A549 (cell line): Measurements from ENCODE around the gene SCARB1. TPM values are rescaled to one million over a fixed set of nuclear protein-coding genes. Genes with fewer than 3 reads are reported as not detected.

Source experiments
- ATAC-seq, 2 experiments: fragments of 200-7000 bp in 1 of 2; fragments of >200 bp in 1 of 2; cut with Nextera tagmentation in 1 of 2; cut with Tn5 transposase in 1 of 2; 3 replicates each; pipeline versions ENCODE4 v1.8.0 to v1.9.1; 2018 to 2020; ENCODE audit warnings: mild to moderate bottlenecking in 1 of 2, moderate library complexity in 1 of 2
- CTCF ChIA-PET: fragments of 300-600 bp; sonication (Branson Sonifier 250); formaldehyde crosslinking; extraction: SDS; loops from one replicate; lab custom pipeline; 2021; ENCODE audit warnings: antibody characterized with exemption, inconsistent platforms; lab: Yijun Ruan, JAX
- POLR2A ChIA-PET: fragments of 350-600 bp; formaldehyde crosslinking; extraction: SDS; loops from one replicate; lab custom pipeline; 2021; ENCODE audit warnings: antibody characterized with exemption, inconsistent platforms; lab: Yijun Ruan, JAX
- DNase-seq, 2 experiments: peaks; one replicate each; pipeline versions ENCODE4 v3.0.0 to v3.0.0-alpha.2; 2011 to 2016; ENCODE audit warnings: low read depth in 1 of 2, low spot score in 1 of 2
- FAIRE-seq: peaks from 2 replicates; lab custom pipeline; 2011; peaks lifted over from hg19 to GRCh38; lab: Jason Lieb, UNC
- H3K27ac ChIP-seq, 2 experiments: fragments of >200 bp; sonication (Bioruptor Twin); formaldehyde crosslinking; 3 replicates each; pipeline ENCODE4 v1.5.1; 2016 to 2017
- H3K4me1 ChIP-seq: fragments of >200 bp; sonication (Bioruptor Twin); formaldehyde crosslinking; 3 replicates; pipeline ENCODE4 v1.6.1; 2016
- H3K4me2 ChIP-seq: fragments of >200 bp; sonication (Bioruptor Twin); formaldehyde crosslinking; 3 replicates; pipeline ENCODE4 v1.6.1; 2016
- H3K4me3 ChIP-seq: fragments of >200 bp; sonication (Bioruptor Twin); formaldehyde crosslinking; 3 replicates; pipeline ENCODE4 v1.5.1; 2016
- H3K9me3 ChIP-seq: fragments of >200 bp; sonication (Bioruptor Twin); formaldehyde crosslinking; 3 replicates; pipeline ENCODE4 v1.6.1; 2016
- BHLHE40 ChIP-seq: IDR thresholded peaks from 2 replicates; pipeline ENCODE4 v1.6.1; 2012; ENCODE audit warnings: low read depth, low read length, inconsistent platforms
- CEBPB ChIP-seq, 2 experiments: fragments of >200 bp in 1 of 2; sonication (Bioruptor Twin) in 1 of 2; formaldehyde crosslinking in 1 of 2; IDR thresholded peaks; 2 replicates each; pipeline ENCODE4 v1.6.1; 2012 to 2016
- EHF ChIP-seq: fragments of 250-450 bp; sonication (Bioruptor Pico); IDR thresholded peaks from 2 replicates; pipeline ENCODE4 v1.5.0; 2020; ENCODE audit warnings: mild to moderate bottlenecking
- EP300 ChIP-seq, 2 experiments: fragments of >200 bp; sonication (Bioruptor Twin); formaldehyde crosslinking; IDR thresholded peaks; 2 replicates in 1 of 2; 3 replicates in 1 of 2; pipeline ENCODE4 v1.6.1; 2016 to 2017
- FOSL2 ChIP-seq, 2 experiments: fragments of 450-650 bp in 1 of 2; fragments of >200 bp in 1 of 2; sonication (Bioruptor Twin) in 1 of 2; formaldehyde crosslinking; IDR thresholded peaks; 2 replicates each; pipeline versions ENCODE4 v1.5.0 to v1.6.1; 2016 to 2020; ENCODE audit warnings: mild to moderate bottlenecking in 1 of 2, moderate library complexity in 1 of 2
- GATA3 ChIP-seq: IDR thresholded peaks from 2 replicates; pipeline ENCODE4 v1.6.1; 2012; ENCODE audit warnings: borderline replicate concordance
- HEYL ChIP-seq: fragments of 250-450 bp; sonication (Bioruptor Pico); IDR thresholded peaks from 2 replicates; pipeline ENCODE4 v1.8.0; 2021; ENCODE audit warnings: mild to moderate bottlenecking, moderate library complexity
- HOXB13 ChIP-seq: fragments of 250-450 bp; sonication (Bioruptor Pico); IDR thresholded peaks from 2 replicates; pipeline ENCODE4 v1.5.0; 2020; ENCODE audit warnings: low read depth, mild to moderate bottlenecking, moderate library complexity
- HOXB5 ChIP-seq: fragments of 250-450 bp; sonication (Bioruptor Pico); IDR thresholded peaks from 2 replicates; pipeline ENCODE4 v1.5.0; 2020; ENCODE audit warnings: mild to moderate bottlenecking, moderate library complexity
- JUN ChIP-seq, 2 experiments: fragments of >200 bp; sonication (Bioruptor Twin); formaldehyde crosslinking; IDR thresholded peaks; 2 replicates in 1 of 2; 3 replicates in 1 of 2; pipeline ENCODE4 v1.6.1; 2016 to 2017
- KDM5A ChIP-seq: fragments of 200-600 bp; sonication (generic); IDR thresholded peaks from 2 replicates; pipeline ENCODE4 v1.6.1; 2016; ENCODE audit warnings: antibody characterized with exemption, mild to moderate bottlenecking
- MAFK ChIP-seq: fragments of 450-650 bp; IDR thresholded peaks from 2 replicates; pipeline ENCODE4 v1.6.1; 2014; ENCODE audit not compliant: partially characterized antibody
- MAZ ChIP-seq: fragments of 150-350 bp; IDR thresholded peaks from 2 replicates; pipeline ENCODE4 v1.6.1; 2014; ENCODE audit warnings: antibody characterized with exemption, low read depth, low read length, borderline replicate concordance
- MYC ChIP-seq: IDR thresholded peaks from 2 replicates; pipeline ENCODE4 v1.6.1; 2012; ENCODE audit warnings: mild to moderate bottlenecking, inconsistent platforms, low read length, improper control_type of control experiment, borderline replicate concordance
- NFE2L2 ChIP-seq: fragments of 150-350 bp; conservative IDR thresholded peaks from 2 replicates; pipeline ENCODE4 v1.6.1; 2014; ENCODE audit warnings: low read length
- NPAS2 ChIP-seq: fragments of 250-450 bp; sonication (Bioruptor Pico); IDR thresholded peaks from 2 replicates; pipeline ENCODE4 v1.8.0; 2022; ENCODE audit warnings: mild to moderate bottlenecking, moderate library complexity, borderline replicate concordance
- NR3C1 ChIP-seq: fragments of >200 bp; sonication (Bioruptor Twin); formaldehyde crosslinking; IDR thresholded peaks from 3 replicates; pipeline ENCODE4 v1.6.1; 2017
- POLR2AphosphoS2 ChIP-seq: conservative IDR thresholded peaks from 2 replicates; pipeline ENCODE4 v1.6.1; 2012; ENCODE audit warnings: low read length, improper control_type of control experiment, inconsistent platforms
- RAD21 ChIP-seq, 2 experiments: fragments of >200 bp in 1 of 2; sonication (Bioruptor Twin) in 1 of 2; formaldehyde crosslinking in 1 of 2; IDR thresholded peaks in 1 of 2; conservative IDR thresholded peaks in 1 of 2; 2 replicates in 1 of 2; 3 replicates in 1 of 2; pipeline ENCODE4 v1.6.1; 2012 to 2018; ENCODE audit warnings: inconsistent platforms in 1 of 2
- RCOR1 ChIP-seq: fragments of 150-350 bp; IDR thresholded peaks from 2 replicates; pipeline ENCODE4 v1.6.1; 2014; ENCODE audit warnings: antibody characterized with exemption, low read length, low read depth
- RFX5 ChIP-seq: fragments of 450-650 bp; IDR thresholded peaks from 2 replicates; pipeline ENCODE4 v1.7.1; 2014; ENCODE audit warnings: antibody characterized with exemption, mild to moderate bottlenecking, moderate library complexity
- RNF2 ChIP-seq: fragments of 200-600 bp; sonication (generic); IDR thresholded peaks from 2 replicates; pipeline ENCODE4 v1.6.1; 2016; ENCODE audit warnings: low read depth, mild to moderate bottlenecking, antibody characterized with exemption, moderate library complexity, borderline replicate concordance
- ZFP36 ChIP-seq: fragments of 450-650 bp; IDR thresholded peaks from 2 replicates; pipeline ENCODE4 v1.6.1; 2014; ENCODE audit warnings: borderline replicate concordance; ENCODE audit not compliant: partially characterized antibody
- WGBS: methylation state at CpG from one replicate; pipeline ENCODE4 v1.1.6; 2017; ENCODE audit errors: missing lambda C conversion rate; 5-methylcytosine and 5-hydroxymethylcytosine counted together
- polyA plus RNA-seq, 4 experiments: library from polyadenylated mRNA; depleted of rRNA in 3 of 4; stranded (reverse); fragments of >200 nt; fragmentation: RNase III in 1 of 4; extraction: RNeasy Plus Mini Kit Qiagen cat#74134 plus additional on column Dnase treatment in 1 of 4; gene quantifications; 2 replicates in 3 of 4; 3 replicates in 1 of 4; pipeline ENCODE4 v1.2.3, GENCODE V29; 2011 to 2017
- TF ChIP-seq, protein P1 (sequence below): fragments of >200 bp; sonication (Bioruptor Twin); formaldehyde crosslinking; IDR thresholded peaks from 3 replicates; pipeline ENCODE4 v1.6.1; 2016
- TF ChIP-seq, protein P2 (sequence below): fragments of 150-350 bp; IDR thresholded peaks from 2 replicates; pipeline ENCODE4 v1.6.1; 2014; ENCODE audit warnings: low read depth, mild to moderate bottlenecking, low read length
- TF ChIP-seq, protein P3 (sequence below): IDR thresholded peaks from 2 replicates; pipeline ENCODE4 v1.6.1; 2012
- TF ChIP-seq, protein P4 (sequence below): fragments of 250-450 bp; sonication (Bioruptor Pico); IDR thresholded peaks from 2 replicates; pipeline ENCODE4 v1.5.0; 2021; ENCODE audit warnings: mild to moderate bottlenecking, moderate library complexity, borderline replicate concordance

Gene SCARB1
- polyA plus RNA-seq, 2 of the 4 experiments (the other 2 are of a cell fraction), result 81.1 to 154 TPM

DNA sequence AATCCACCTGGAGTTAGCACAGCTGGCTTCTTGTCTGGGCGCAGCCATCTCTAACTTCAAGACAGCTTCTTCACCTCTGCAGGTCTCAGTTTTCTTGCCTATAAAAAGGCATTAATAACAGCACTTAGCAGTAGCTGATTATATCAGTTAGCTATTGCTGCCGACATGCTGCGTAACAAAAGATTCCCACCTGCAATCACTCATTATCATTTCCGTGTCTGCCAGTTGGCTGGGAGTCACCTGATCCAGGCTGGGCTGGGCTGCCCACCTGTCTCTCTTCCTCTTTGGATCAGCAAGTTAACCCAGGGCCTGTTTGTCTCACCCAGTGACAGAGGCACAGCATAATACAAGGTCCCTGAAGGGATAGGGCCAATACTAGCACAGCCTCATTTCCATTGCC, 109.7 kb downstream of the SCARB1 start:
- DNase-seq (no peak), ATAC-seq (no peak), FAIRE-seq (no peak)
- WGBS, result 98% methylated on average over 4 of the region's 4 CpGs
- ChIA-PET POLR2A (no interaction called here), CTCF (interaction anchor here (0.7 to 9.7 kb wide), 6 partner anchors 8 to 718 kb away, joined by 3 to 101 read pairs (median 4); no protein-coding TSS in a partner anchor)
- Histone ChIP-seq H3K4me1 (peaks cover 9% of the 10 kb centered on the region; the same call in 2 of the 3 replicates), H3K9me3 (peaks cover 18% of the 10 kb centered on the region), H3K27ac (no peak overlapping the region), H3K4me2 (no peak overlapping the region), H3K4me3 (no peak overlapping the region)
- TF ChIP-seq NR3C1, result no peak
- TF ChIP-seq HEYL (CRISPR knock-in tag), result no peak
- no peak for TF ChIP-seq EP300 (IDR thresholded peaks at IDR 0.05)
- no peak for TF ChIP-seq NFE2L2
- TF ChIP-seq, protein P1, sequence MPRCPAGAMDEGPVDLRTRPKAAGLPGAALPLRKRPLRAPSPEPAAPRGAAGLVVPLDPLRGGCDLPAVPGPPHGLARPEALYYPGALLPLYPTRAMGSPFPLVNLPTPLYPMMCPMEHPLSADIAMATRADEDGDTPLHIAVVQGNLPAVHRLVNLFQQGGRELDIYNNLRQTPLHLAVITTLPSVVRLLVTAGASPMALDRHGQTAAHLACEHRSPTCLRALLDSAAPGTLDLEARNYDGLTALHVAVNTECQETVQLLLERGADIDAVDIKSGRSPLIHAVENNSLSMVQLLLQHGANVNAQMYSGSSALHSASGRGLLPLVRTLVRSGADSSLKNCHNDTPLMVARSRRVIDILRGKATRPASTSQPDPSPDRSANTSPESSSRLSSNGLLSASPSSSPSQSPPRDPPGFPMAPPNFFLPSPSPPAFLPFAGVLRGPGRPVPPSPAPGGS, result no peak
- no peak for TF ChIP-seq GATA3
- no peak for TF ChIP-seq POLR2AphosphoS2
- TF ChIP-seq MAFK, result no peak

DNA sequence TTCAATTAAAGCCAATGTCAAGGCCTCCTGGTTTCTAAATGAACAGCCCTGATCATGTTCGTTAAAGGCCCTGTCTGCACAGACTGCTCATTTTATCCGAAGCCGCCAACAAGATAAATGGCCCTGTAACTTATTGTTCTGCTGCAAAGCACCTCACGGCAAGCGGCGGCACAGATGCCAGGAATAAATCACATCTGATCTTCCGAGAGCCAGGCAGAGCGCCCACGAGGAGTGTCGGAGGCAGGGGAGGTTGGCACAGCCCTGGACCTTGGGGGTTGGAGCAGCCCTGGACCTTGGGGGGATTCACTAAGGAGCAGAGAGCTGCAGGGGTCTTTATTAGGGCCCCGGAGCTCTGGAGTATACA, 110.5 kb downstream of the SCARB1 start:
- POLR2A ChIA-PET, result no interaction called here

More for the DNA sequence above, 110.5 kb downstream of the SCARB1 start:
- Histone ChIP-seq H3K27ac (peak overlapping the region in 1 of 2 experiments; percentile 89; a peak in 3 of 6 replicates), H3K9me3 (peaks cover 18% of the 10 kb centered on the region), H3K4me3 (no peak overlapping the region), H3K4me2 (no peak overlapping the region), H3K4me1 (peaks cover 17% of the 10 kb centered on the region)
- CTCF ChIA-PET, result interaction anchor here (0.6 to 9.7 kb wide), 5 partner anchors 9 to 717 kb away, joined by 3 to 101 read pairs (median 4); no protein-coding TSS in a partner anchor
- no peak for DNase-seq
- FAIRE-seq, result no peak
- 85% methylated on average over 11 of the region's 11 CpGs for WGBS
- TF ChIP-seq NPAS2 (CRISPR knock-in tag) (no peak), KDM5A (no peak), FOSL2 (IDR thresholded peaks at IDR 0.05) (no peak), FOSL2 (CRISPR knock-in tag; IDR thresholded peaks at IDR 0.05) (no peak), HOXB5 (CRISPR knock-in tag) (no peak), MAZ (no peak), RAD21 (conservative IDR thresholded peaks at IDR 0.05 in 1 of 2, IDR thresholded peaks at IDR 0.05 in 1 of 2) (no peak), EHF (no peak), RFX5 (no peak), BHLHE40 (no peak), JUN (IDR thresholded peaks at IDR 0.05) (no peak), RCOR1 (no peak), ZFP36 (no peak), MYC (no peak), HOXB13 (CRISPR knock-in tag) (no peak), RNF2 (no peak), CEBPB (IDR thresholded peaks at IDR 0.05) (no peak)
- TF ChIP-seq, protein P2, sequence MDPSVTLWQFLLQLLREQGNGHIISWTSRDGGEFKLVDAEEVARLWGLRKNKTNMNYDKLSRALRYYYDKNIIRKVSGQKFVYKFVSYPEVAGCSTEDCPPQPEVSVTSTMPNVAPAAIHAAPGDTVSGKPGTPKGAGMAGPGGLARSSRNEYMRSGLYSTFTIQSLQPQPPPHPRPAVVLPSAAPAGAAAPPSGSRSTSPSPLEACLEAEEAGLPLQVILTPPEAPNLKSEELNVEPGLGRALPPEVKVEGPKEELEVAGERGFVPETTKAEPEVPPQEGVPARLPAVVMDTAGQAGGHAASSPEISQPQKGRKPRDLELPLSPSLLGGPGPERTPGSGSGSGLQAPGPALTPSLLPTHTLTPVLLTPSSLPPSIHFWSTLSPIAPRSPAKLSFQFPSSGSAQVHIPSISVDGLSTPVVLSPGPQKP, result no peak
- TF ChIP-seq, protein P3, sequence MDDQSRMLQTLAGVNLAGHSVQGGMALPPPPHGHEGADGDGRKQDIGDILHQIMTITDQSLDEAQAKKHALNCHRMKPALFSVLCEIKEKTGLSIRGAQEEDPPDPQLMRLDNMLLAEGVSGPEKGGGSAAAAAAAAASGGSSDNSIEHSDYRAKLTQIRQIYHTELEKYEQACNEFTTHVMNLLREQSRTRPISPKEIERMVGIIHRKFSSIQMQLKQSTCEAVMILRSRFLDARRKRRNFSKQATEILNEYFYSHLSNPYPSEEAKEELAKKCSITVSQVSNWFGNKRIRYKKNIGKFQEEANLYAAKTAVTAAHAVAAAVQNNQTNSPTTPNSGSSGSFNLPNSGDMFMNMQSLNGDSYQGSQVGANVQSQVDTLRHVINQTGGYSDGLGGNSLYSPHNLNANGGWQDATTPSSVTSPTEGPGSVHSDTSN, result no peak
- TF ChIP-seq, protein P4, sequence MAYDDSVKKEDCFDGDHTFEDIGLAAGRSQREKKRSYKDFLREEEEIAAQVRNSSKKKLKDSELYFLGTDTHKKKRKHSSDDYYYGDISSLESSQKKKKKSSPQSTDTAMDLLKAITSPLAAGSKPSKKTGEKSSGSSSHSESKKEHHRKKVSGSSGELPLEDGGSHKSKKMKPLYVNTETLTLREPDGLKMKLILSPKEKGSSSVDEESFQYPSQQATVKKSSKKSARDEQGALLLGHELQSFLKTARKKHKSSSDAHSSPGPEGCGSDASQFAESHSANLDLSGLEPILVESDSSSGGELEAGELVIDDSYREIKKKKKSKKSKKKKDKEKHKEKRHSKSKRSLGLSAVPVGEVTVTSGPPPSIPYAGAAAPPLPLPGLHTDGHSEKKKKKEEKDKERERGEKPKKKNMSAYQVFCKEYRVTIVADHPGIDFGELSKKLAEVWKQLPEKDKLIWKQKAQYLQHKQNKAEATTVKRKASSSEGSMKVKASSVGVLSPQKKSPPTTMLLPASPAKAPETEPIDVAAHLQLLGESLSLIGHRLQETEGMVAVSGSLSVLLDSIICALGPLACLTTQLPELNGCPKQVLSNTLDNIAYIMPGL, result no peak
- TF ChIP-seq, protein P1, result no peak
- no peak for ATAC-seq
